ENCODE results near the gene ST6GALNAC3.

Gene ST6GALNAC3

GRCh38 chr1:76074321-76075187 lies at the start of gene ST6GALNAC3:
ST6GALNAC3 (plus strand) TSS chr1:76074746.
- Histone ChIP-seq H3K4me1 (ENCODE audit: insufficient read depth, poor library complexity, severe bottlenecking) (peaks cover 2% of the 10 kb centered on the region), H3K27me3 (ENCODE audit: insufficient read depth, poor library complexity, severe bottlenecking) (no peaks in the 10 kb centered on the region), H3K27ac (ENCODE audit: poor library complexity, severe bottlenecking) (no peak within 1 kb of the TSS), H3K36me3 (ENCODE audit: low read depth) (no peaks in the 10 kb centered on the region), H3K9me3 (ENCODE audit: severe bottlenecking) (no peaks in the 10 kb centered on the region), H3K4me3 (ENCODE audit: severe bottlenecking) (peak within 1 kb of the TSS; percentile 46)
- no peak for TF ChIP-seq CTCF (IDR thresholded peaks at IDR 0.05; ENCODE audit: poor library complexity, severe bottlenecking)
- ATAC-seq (ENCODE audit: low read depth), result peak; percentile 87
- peak; percentile 54 for DNase-seq (ENCODE audit: low spot score)

GRCh38 chr1:76027341-76027740 lies 47.2 kb upstream of the ST6GALNAC3 start:
- Histone ChIP-seq H3K4me3 (ENCODE audit: severe bottlenecking) (no peak overlapping the region), H3K27ac (ENCODE audit: poor library complexity, severe bottlenecking) (no peak overlapping the region), H3K36me3 (ENCODE audit: low read depth) (no peaks in the 10 kb centered on the region), H3K4me1 (ENCODE audit: insufficient read depth, poor library complexity, severe bottlenecking) (no peaks in the 10 kb centered on the region), H3K9me3 (ENCODE audit: severe bottlenecking) (no peaks in the 10 kb centered on the region), H3K27me3 (ENCODE audit: insufficient read depth, poor library complexity, severe bottlenecking) (no peaks in the 10 kb centered on the region)
- ATAC-seq (ENCODE audit: low read depth), result no peak
- TF ChIP-seq CTCF (IDR thresholded peaks at IDR 0.05; ENCODE audit: poor library complexity, severe bottlenecking), result no peak
- no peak for DNase-seq (ENCODE audit: low spot score)

GRCh38 chr1:76029331-76029730 lies 45.2 kb upstream of the ST6GALNAC3 start:
- Histone ChIP-seq H3K36me3 (ENCODE audit: low read depth) (no peaks in the 10 kb centered on the region), H3K4me1 (ENCODE audit: insufficient read depth, poor library complexity, severe bottlenecking) (no peaks in the 10 kb centered on the region), H3K9me3 (ENCODE audit: severe bottlenecking) (no peaks in the 10 kb centered on the region), H3K27ac (ENCODE audit: poor library complexity, severe bottlenecking) (no peak overlapping the region), H3K27me3 (ENCODE audit: insufficient read depth, poor library complexity, severe bottlenecking) (no peaks in the 10 kb centered on the region), H3K4me3 (ENCODE audit: severe bottlenecking) (no peak overlapping the region)
- no peak for ATAC-seq (ENCODE audit: low read depth)
- no peak for TF ChIP-seq CTCF (IDR thresholded peaks at IDR 0.05; ENCODE audit: poor library complexity, severe bottlenecking)
- DNase-seq (ENCODE audit: low spot score), result no peak

GRCh38 chr1:76031496-76031895 lies 43.0 kb upstream of the ST6GALNAC3 start:
- Histone ChIP-seq H3K4me1 (ENCODE audit: insufficient read depth, poor library complexity, severe bottlenecking) (no peaks in the 10 kb centered on the region), H3K9me3 (ENCODE audit: severe bottlenecking) (no peaks in the 10 kb centered on the region), H3K36me3 (ENCODE audit: low read depth) (no peaks in the 10 kb centered on the region), H3K27me3 (ENCODE audit: insufficient read depth, poor library complexity, severe bottlenecking) (no peaks in the 10 kb centered on the region), H3K27ac (ENCODE audit: poor library complexity, severe bottlenecking) (no peak overlapping the region), H3K4me3 (ENCODE audit: severe bottlenecking) (no peak overlapping the region)
- no peak for ATAC-seq (ENCODE audit: low read depth)
- TF ChIP-seq CTCF (IDR thresholded peaks at IDR 0.05; ENCODE audit: poor library complexity, severe bottlenecking), result no peak
- DNase-seq (ENCODE audit: low spot score), result no peak
